PC-9 (cell line): ENCODE data around the gene KIAA1217. TPM values are rescaled to one million over a fixed set of nuclear protein-coding genes. Genes with fewer than 3 reads are reported as not detected.

ENCODE experiments used
- BruUV-seq: library from RNA; stranded (reverse); fragments of 400-500 nt; replicated peaks from 2 replicates; lab custom pipeline; 2021; lab: Mats Ljungman, UMichigan
- CTCF ChIA-PET: fragments of 300-600 bp; sonication (Branson Sonifier 250); formaldehyde crosslinking; loops from one replicate; lab custom pipeline; 2022; ENCODE audit warnings: antibody characterized with exemption; lab: Charles Lee
- POLR2A ChIA-PET: fragments of 300-600 bp; sonication (Branson Sonifier 250); formaldehyde crosslinking; loops from one replicate; lab custom pipeline; 2022; ENCODE audit warnings: antibody characterized with exemption; ENCODE audit not compliant: unreplicated experiment; lab: Charles Lee
- DNase-seq, 2 experiments: peaks; one replicate each; pipeline versions ENCODE4 v3.0.0 to v3.0.0-alpha.2; 2015 to 2022; ENCODE audit warnings: mixed read lengths in 1 of 2
- H2AFZ ChIP-seq: fragments of 200-600 bp; sonication (generic); 2 replicates; pipeline ENCODE4 v1.8.1; 2017; ENCODE audit warnings: antibody characterized with exemption
- H3F3A ChIP-seq: fragments of 200-600 bp; sonication (generic); 2 replicates; pipeline ENCODE4 v1.8.1; 2017; ENCODE audit warnings: antibody characterized with exemption, mild to moderate bottlenecking, low read depth; ENCODE audit not compliant: insufficient read depth
- H3K27ac ChIP-seq: fragments of 200-600 bp; sonication (generic); 2 replicates; pipeline ENCODE4 v1.6.1; 2016; ENCODE audit warnings: mixed run types
- H3K27me3 ChIP-seq: fragments of 200-600 bp; sonication (generic); 2 replicates; pipeline ENCODE4 v1.6.1; 2016; ENCODE audit warnings: low read depth, mixed run types; ENCODE audit not compliant: insufficient read depth
- H3K36me3 ChIP-seq: fragments of 200-600 bp; sonication (generic); 2 replicates; pipeline ENCODE4 v1.6.1; 2016; ENCODE audit warnings: low read depth, mixed run types
- H3K4me1 ChIP-seq: fragments of 200-600 bp; sonication (generic); replicated peaks from 2 replicates; pipeline ENCODE4 v1.6.1; 2016; ENCODE audit warnings: mixed run types; ENCODE audit not compliant: insufficient read depth
- H3K4me2 ChIP-seq: fragments of 200-600 bp; sonication (generic); 2 replicates; pipeline ENCODE4 v1.6.1; 2017; ENCODE audit warnings: mixed run types
- H3K4me3 ChIP-seq: fragments of 200-600 bp; sonication (generic); 2 replicates; pipeline ENCODE4 v1.6.1; 2016; ENCODE audit warnings: mixed run types
- H3K79me2 ChIP-seq: fragments of 200-600 bp; sonication (generic); 2 replicates; pipeline ENCODE4 v1.6.1; 2017; ENCODE audit warnings: low read depth, mixed run types
- H3K9me2 ChIP-seq: fragments of 200-600 bp; sonication (generic); 2 replicates; pipeline ENCODE4 v1.8.1; 2017; ENCODE audit warnings: mild to moderate bottlenecking; ENCODE audit not compliant: insufficient read depth
- H3K9me3 ChIP-seq: fragments of 200-600 bp; sonication (generic); 2 replicates; pipeline ENCODE4 v1.8.1; 2016; ENCODE audit warnings: low read depth; ENCODE audit not compliant: insufficient read depth
- H4K20me1 ChIP-seq: fragments of 200-600 bp; sonication (generic); 2 replicates; pipeline ENCODE4 v1.8.1; 2017; ENCODE audit not compliant: insufficient read depth
- CTCF ChIP-seq: fragments of 200-600 bp; sonication (generic); conservative IDR thresholded peaks from 2 replicates; pipeline ENCODE4 v1.6.1; 2017; ENCODE audit warnings: mixed run types, antibody characterized with exemption, mild to moderate bottlenecking, moderate library complexity
- EZH2 ChIP-seq: fragments of 200-600 bp; sonication (generic); IDR thresholded peaks from 2 replicates; pipeline ENCODE4 v1.8.0; 2017; ENCODE audit warnings: antibody characterized with exemption, low read depth
- intact Hi-C: fragments of 100-400 bp; cut with micrococcal nuclease; formaldehyde crosslinking; loops from one replicate; pipeline ENCODE4 v1.10.0; 2022; ENCODE audit not compliant: unreplicated experiment
- total RNA-seq: library from RNA; stranded (reverse); gene quantifications from 2 replicates; pipeline ENCODE4 v1.2.3, GENCODE V29; 2021

KIAA1217 gene
- total RNA-seq, 1 experiment from 2014 or later: 41.1 TPM

GRCh38 chr10:24524314-24524713 lies 315.4 kb downstream of the KIAA1217 start:
- Histone ChIP-seq H3F3A (no peaks in the 10 kb centered on the region), H3K36me3 (no peaks in the 10 kb centered on the region), H3K4me2 (no peak overlapping the region), H3K4me3 (no peak overlapping the region), H2AFZ (no peak overlapping the region), H4K20me1 (no peaks in the 10 kb centered on the region), H3K27ac (no peak overlapping the region), H3K27me3 (no peaks in the 10 kb centered on the region), H3K9me3 (no peaks in the 10 kb centered on the region), H3K4me1 (no peaks in the 10 kb centered on the region), H3K9me2 (no peaks in the 10 kb centered on the region), H3K79me2 (no peaks in the 10 kb centered on the region)
- ChIA-PET CTCF (no interaction called here), POLR2A (no interaction called here)
- intact Hi-C loops: no loop called here
- no peak for DNase-seq
- TF ChIP-seq CTCF (no peak), EZH2 (no peak)
- BruUV-seq: no TSS peak

GRCh38 chr10:24526085-24526649 lies 317.2 kb downstream of the KIAA1217 start:
- Histone ChIP-seq H3F3A (no peaks in the 10 kb centered on the region), H3K36me3 (0 out of 2 replicates have a peak, but pooled peaks cover 3% of the 10 kb centered on the region), H2AFZ (no peak overlapping the region), H3K79me2 (no peaks in the 10 kb centered on the region), H3K4me3 (no peak overlapping the region), H3K4me1 (no peaks in the 10 kb centered on the region), H3K9me3 (no peaks in the 10 kb centered on the region), H4K20me1 (no peaks in the 10 kb centered on the region), H3K4me2 (no peak overlapping the region), H3K27me3 (no peaks in the 10 kb centered on the region), H3K9me2 (no peaks in the 10 kb centered on the region), H3K27ac (no peak overlapping the region)
- no TSS peak for BruUV-seq
- no peak for DNase-seq
- TF ChIP-seq CTCF: no peak
- TF ChIP-seq EZH2: no peak
- ChIA-PET CTCF (interaction anchor here (0.5 kb wide), 1 partner anchor 318 kb away, joined by 4 read pairs; no protein-coding TSS in a partner anchor), POLR2A (no interaction called here)
- intact Hi-C loops: no loop called here

GRCh38 chr10:24528946-24529345 lies 320.0 kb downstream of the KIAA1217 start:
- intact Hi-C loops: no loop called here
- BruUV-seq: no TSS peak

More at GRCh38 chr10:24528946-24529345, 320.0 kb downstream of the KIAA1217 start:
- POLR2A ChIA-PET: interaction anchor here (0.6 kb wide), 1 partner anchor 48 kb away, joined by 4 read pairs; no protein-coding TSS in a partner anchor
- CTCF ChIA-PET: no interaction called here
- DNase-seq: no peak
- Histone ChIP-seq H3K4me1 (no peaks in the 10 kb centered on the region), H3K4me3 (no peak overlapping the region), H3K27ac (no peak overlapping the region), H4K20me1 (no peaks in the 10 kb centered on the region), H3K27me3 (no peaks in the 10 kb centered on the region), H3K79me2 (no peaks in the 10 kb centered on the region), H3K9me2 (no peaks in the 10 kb centered on the region), H3K36me3 (peaks cover 9% of the 10 kb centered on the region; the same call in 1 of the 2 replicates), H2AFZ (no peak overlapping the region), H3K4me2 (no peak overlapping the region), H3F3A (no peaks in the 10 kb centered on the region), H3K9me3 (no peaks in the 10 kb centered on the region)
- TF ChIP-seq CTCF (no peak), EZH2 (no peak)
